ENCODE data around the gene OR5D13. TPM values are rescaled to one million over a fixed set of nuclear protein-coding genes. Genes with fewer than 3 reads are reported as not detected.

OR5D13 gene
- not detected for total RNA-seq

GRCh38 chr11:55773138-55773537 lies at the start of gene OR5D13:
OR5D13 (plus strand) TSS chr11:55773438; CDS start chr11:55773438, 0 bp downstream.

GRCh38 chr11:55795256-55795655 lies 22.0 kb downstream of the OR5D13 start, which contains the start of gene OR5D14:
OR5D14 (plus strand) TSS chr11:55795556; CDS start chr11:55795556, 0 bp downstream.

GRCh38 chr11:55811067-55811466 lies 37.8 kb downstream of the OR5D13 start, which contains the start of gene OR5L1:
OR5L1 (plus strand) TSS chr11:55811367; CDS start chr11:55811467, 100 bp downstream.

GRCh38 chr11:55819330-55819729 lies 46.1 kb downstream of the OR5D13 start, which contains the start of gene OR5D18:
OR5D18 (plus strand) TSS chr11:55819630; CDS start chr11:55819630, 0 bp downstream.

Other genes starting within 250 kb of the OR5D13 start
- not detected for gene OR4C15, start 219.0 kb upstream of the OR5D13 start, total RNA-seq
- gene OR4C16, start 201.3 kb upstream of the OR5D13 start, total RNA-seq: not detected
- not detected for gene OR4C11, start 165.8 kb upstream of the OR5D13 start, total RNA-seq
- not detected for gene OR4P4, start 138.3 kb upstream of the OR5D13 start, total RNA-seq
- gene OR4S2, start 125.1 kb upstream of the OR5D13 start, total RNA-seq: not detected
- gene OR4C6, start 111.2 kb upstream of the OR5D13 start, total RNA-seq: not detected
- not detected for gene OR5D14, start 22.1 kb downstream of the OR5D13 start, total RNA-seq
- not detected for gene OR5L1, start 37.9 kb downstream of the OR5D13 start, total RNA-seq
- not detected for gene OR5D18, start 46.2 kb downstream of the OR5D13 start, total RNA-seq
- not detected for gene OR5L2, start 53.8 kb downstream of the OR5D13 start, total RNA-seq
- not detected for gene OR5D16, start 65.3 kb downstream of the OR5D13 start, total RNA-seq
- gene TRIM51, start 109.9 kb downstream of the OR5D13 start, total RNA-seq: not detected
- not detected for gene OR5W2, start 141.1 kb downstream of the OR5D13 start, total RNA-seq
- not detected for gene OR5I1, start 163.0 kb downstream of the OR5D13 start, total RNA-seq
- gene OR10AG1, start 196.5 kb downstream of the OR5D13 start, total RNA-seq: not detected
- gene OR5F1, start 221.2 kb downstream of the OR5D13 start, total RNA-seq: not detected